Measurements from ENCODE around the gene SYNPO2. TPM values are rescaled to one million over a fixed set of nuclear protein-coding genes. Genes with fewer than 3 reads are reported as not detected.

Gene SYNPO2
- total RNA-seq, 6 experiments from 2014 or later = 2.7 to 11.2 (median 8.2) TPM

DNA sequence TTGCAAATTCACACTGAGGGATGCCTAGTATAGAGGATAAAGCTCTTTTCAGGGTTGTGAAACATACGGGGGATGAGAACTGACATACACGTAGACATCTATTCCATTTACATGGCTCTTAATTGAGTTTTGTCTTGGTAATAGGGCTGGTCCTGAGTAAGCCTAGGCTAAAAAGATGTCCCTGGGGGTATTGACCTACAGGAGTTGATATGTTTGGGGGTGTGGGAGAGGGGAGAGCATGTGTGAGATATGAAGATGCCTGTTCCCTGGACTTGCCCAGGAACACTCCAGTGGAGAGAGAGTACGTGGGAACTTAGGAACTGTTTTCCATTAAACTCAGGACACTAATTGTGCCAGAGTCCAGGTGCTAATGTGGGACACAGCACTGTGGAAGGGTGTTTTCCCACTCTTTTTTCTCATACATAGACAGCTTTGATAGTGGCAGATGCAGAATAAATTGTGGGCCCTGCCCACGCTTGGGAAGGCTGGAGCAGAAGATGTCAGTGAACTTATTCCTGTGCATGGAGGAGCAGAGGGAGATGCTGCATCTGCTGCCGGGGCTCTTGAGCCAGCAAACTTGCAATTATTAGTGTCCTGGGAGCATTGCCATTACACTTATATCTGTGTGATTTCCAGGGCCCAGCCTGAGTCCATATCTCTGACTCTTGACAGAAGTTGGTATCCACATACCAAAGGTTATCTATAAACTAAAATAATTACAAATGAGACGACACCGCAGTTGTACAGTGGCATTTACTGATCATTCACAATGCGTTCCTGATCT is 20.7 kb downstream of the SYNPO2 start:
- Histone ChIP-seq H3K4me3 (no peak overlapping the region), H3K4me1 (peaks cover 0 to 4% (median 0%) of the 10 kb centered on the region in 4 donors), H3K27me3 (no peaks in the 10 kb centered on the region), H3K9me3 (no peaks in the 10 kb centered on the region), H3K27ac (no peak overlapping the region), H3K36me3 (no peaks in the 10 kb centered on the region)
- intact Hi-C loops (cut with DNase I) = no loop called here
- DNase-seq = no peak
- TF ChIP-seq, protein P1, sequence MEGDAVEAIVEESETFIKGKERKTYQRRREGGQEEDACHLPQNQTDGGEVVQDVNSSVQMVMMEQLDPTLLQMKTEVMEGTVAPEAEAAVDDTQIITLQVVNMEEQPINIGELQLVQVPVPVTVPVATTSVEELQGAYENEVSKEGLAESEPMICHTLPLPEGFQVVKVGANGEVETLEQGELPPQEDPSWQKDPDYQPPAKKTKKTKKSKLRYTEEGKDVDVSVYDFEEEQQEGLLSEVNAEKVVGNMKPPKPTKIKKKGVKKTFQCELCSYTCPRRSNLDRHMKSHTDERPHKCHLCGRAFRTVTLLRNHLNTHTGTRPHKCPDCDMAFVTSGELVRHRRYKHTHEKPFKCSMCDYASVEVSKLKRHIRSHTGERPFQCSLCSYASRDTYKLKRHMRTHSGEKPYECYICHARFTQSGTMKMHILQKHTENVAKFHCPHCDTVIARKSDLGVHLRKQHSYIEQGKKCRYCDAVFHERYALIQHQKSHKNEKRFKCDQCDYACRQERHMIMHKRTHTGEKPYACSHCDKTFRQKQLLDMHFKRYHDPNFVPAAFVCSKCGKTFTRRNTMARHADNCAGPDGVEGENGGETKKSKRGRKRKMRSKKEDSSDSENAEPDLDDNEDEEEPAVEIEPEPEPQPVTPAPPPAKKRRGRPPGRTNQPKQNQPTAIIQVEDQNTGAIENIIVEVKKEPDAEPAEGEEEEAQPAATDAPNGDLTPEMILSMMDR (IDR thresholded peaks at IDR 0.05) = no peak
- no peak for TF ChIP-seq POLR2A (IDR thresholded peaks at IDR 0.05)
- ATAC-seq = no peak
- WGBS (ENCODE audit: insufficient coverage, low coverage, low lambda C conversion rate, missing lambda C conversion rate) = 71% methylated on average over 5 of the region's 8 CpGs

DNA sequence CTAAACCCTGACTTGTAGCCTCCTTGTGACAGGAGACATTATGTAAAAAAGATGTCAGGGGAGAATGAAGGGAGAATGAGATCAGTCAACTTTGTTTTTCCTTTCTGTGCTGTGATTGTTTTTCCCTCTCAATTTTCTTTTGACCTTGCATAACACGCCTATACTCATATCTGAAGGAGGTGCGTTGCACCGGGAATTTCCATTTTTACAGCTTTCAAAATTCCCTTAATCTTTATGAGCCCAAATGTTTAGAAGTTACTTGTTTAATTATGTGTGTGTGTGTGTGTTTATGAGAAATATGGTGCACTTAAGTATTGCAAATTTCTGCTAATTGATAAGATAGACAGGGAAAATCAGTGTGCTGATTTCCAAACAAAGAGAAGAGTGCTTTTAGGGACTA is 21.6 kb downstream of the SYNPO2 start:
- no peak overlapping the region for H3K4me3 ChIP-seq
- H3K9me3 ChIP-seq = no peaks in the 10 kb centered on the region
- TF ChIP-seq, protein P1 (IDR thresholded peaks at IDR 0.05) = no peak
- no peak for TF ChIP-seq POLR2A (IDR thresholded peaks at IDR 0.05)
- no peaks in the 10 kb centered on the region for H3K27me3 ChIP-seq
- ATAC-seq = no peak
- intact Hi-C loops (cut with DNase I) = no loop called here
- no peak for DNase-seq
- H3K4me1 ChIP-seq = no peaks in the 10 kb centered on the region
- H3K27ac ChIP-seq = no peak overlapping the region
- H3K36me3 ChIP-seq = no peaks in the 10 kb centered on the region
- whole genome bisulfite sequencing (ENCODE audit: insufficient coverage, low coverage, low lambda C conversion rate, missing lambda C conversion rate) = 71% methylated on average over 3 of the region's 3 CpGs

DNA sequence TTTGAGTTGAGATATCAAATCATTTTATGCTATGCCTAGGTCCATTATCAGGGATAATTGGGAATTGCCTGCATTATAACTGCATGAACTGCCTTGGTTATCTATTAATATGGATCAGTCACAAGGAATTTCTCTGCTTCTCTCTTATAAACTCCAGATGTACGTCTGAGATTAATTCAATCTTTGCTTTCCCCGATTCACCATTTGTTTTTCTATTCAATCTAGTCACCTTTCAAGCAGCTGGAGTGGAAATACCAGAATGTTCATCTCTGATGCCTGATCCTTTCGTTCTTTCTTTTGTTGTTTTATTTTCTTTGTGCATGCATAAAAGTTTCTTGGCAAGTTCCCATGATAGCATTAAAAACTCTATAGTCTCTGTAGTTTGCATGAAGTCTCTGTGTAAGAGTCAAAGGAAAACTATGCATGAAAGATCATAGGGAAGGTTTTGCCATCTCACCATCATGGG is 22.6 kb downstream of the SYNPO2 start:
- DNase-seq = no peak
- Histone ChIP-seq H3K4me3 (no peak overlapping the region), H3K36me3 (no peaks in the 10 kb centered on the region), H3K27me3 (no peaks in the 10 kb centered on the region), H3K4me1 (no peaks in the 10 kb centered on the region), H3K27ac (no peak overlapping the region), H3K9me3 (no peaks in the 10 kb centered on the region)
- WGBS (ENCODE audit: insufficient coverage, low coverage, low lambda C conversion rate, missing lambda C conversion rate) = 56% methylated on average over 3 of the region's 3 CpGs
- ATAC-seq = no peak
- intact Hi-C loops (cut with DNase I) = no loop called here
- no peak for TF ChIP-seq POLR2A (IDR thresholded peaks at IDR 0.05)
- TF ChIP-seq, protein P1 (IDR thresholded peaks at IDR 0.05) = no peak

DNA sequence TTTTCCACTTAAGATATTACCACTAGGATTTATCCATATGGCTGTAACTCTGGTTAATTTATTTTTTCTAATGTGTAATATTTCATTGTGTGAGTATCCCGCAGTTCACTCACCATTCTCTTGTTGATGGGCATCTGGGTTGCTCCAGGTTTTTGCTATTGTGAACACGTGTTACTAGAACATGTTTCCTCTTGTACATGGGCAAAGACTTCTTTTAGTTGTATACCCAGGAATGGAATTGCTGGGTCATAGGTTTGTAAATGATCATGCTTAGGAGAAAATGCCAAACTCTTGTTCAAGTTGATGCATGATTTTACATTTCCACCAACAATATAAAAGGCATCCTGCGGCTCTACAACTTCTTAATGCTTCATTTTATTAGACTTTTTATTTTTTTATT is 26.8 kb downstream of the SYNPO2 start:
- ATAC-seq (no peak), DNase-seq (no peak)
- H3K27me3 ChIP-seq = no peaks in the 10 kb centered on the region
- 92% methylated on average over 2 of the region's 3 CpGs for WGBS (ENCODE audit: insufficient coverage, low coverage, low lambda C conversion rate, missing lambda C conversion rate)
- TF ChIP-seq, protein P1 (IDR thresholded peaks at IDR 0.05) = no peak
- TF ChIP-seq POLR2A (IDR thresholded peaks at IDR 0.05) = no peak
- H3K4me3 ChIP-seq = no peak overlapping the region
- no peak overlapping the region for H3K27ac ChIP-seq
- no peaks in the 10 kb centered on the region for H3K4me1 ChIP-seq
- H3K36me3 ChIP-seq = no peaks in the 10 kb centered on the region
- intact Hi-C loops (cut with DNase I) = no loop called here
- H3K9me3 ChIP-seq = no peaks in the 10 kb centered on the region
